Right renal cortex interstitium (tissue), 3 donors: Measurements from ENCODE around the gene PEX14. TPM values are rescaled to one million over a fixed set of nuclear protein-coding genes. Genes with fewer than 3 reads are reported as not detected.

Source experiments
- DNase-seq, 3 donors: peaks; one replicate each; pipeline ENCODE4 v3.0.0-alpha.2; 2013; ENCODE audit warnings: low read depth in 3 of 3, low spot score in 2 of 3
- polyA plus RNA-seq, 3 donors: library from polyadenylated mRNA; unstranded; fragments of 120-200 nt; gene quantifications; one replicate each; pipeline ENCODE4 v1.2.1, GENCODE V29; 2013; ENCODE audit not compliant: insufficient read length in 3 of 3

The PEX14 gene
- polyA plus RNA-seq, 3 donors: 19.2 to 20.4 (median 19.5) TPM

GRCh38 chr1:10586125-10586524, 111.4 kb downstream of the PEX14 start:
- no peak for DNase-seq

- no peak for DNase-seq
These were observed 113.9 kb downstream of the PEX14 start for GRCh38 chr1:10588640-10589039.

GRCh38 chr1:10589074-10589473, 114.3 kb downstream of the PEX14 start:
- no peak for DNase-seq

- DNase-seq: no peak
These were observed 116.3 kb downstream of the PEX14 start for GRCh38 chr1:10591010-10591409.

- peak in 1 of 3 donors; percentile 27 for DNase-seq
These were observed 117.6 kb downstream of the PEX14 start for GRCh38 chr1:10592373-10592772.

GRCh38 chr1:10593750-10594149, 119.0 kb downstream of the PEX14 start:
- no peak for DNase-seq

GRCh38 chr1:10594595-10595223, 120.0 kb downstream of the PEX14 start:
- DNase-seq: no peak

- no peak for DNase-seq
These were observed 122.0 kb downstream of the PEX14 start for GRCh38 chr1:10596780-10597179.

GRCh38 chr1:10597492-10598388, 123.0 kb downstream of the PEX14 start:
- no peak for DNase-seq

- DNase-seq: no peak
These were observed 123.6 kb downstream of the PEX14 start for GRCh38 chr1:10598389-10598702.

- DNase-seq: no peak
These were observed 124.6 kb downstream of the PEX14 start for GRCh38 chr1:10599194-10599861.

GRCh38 chr1:10601342-10602070, 126.8 kb downstream of the PEX14 start:
- DNase-seq: no peak

GRCh38 chr1:10602936-10603335, 128.2 kb downstream of the PEX14 start:
- no peak for DNase-seq

GRCh38 chr1:10604966-10605365, 130.2 kb downstream of the PEX14 start:
- no peak for DNase-seq

GRCh38 chr1:10606064-10606463, 131.3 kb downstream of the PEX14 start:
- DNase-seq: no peak

GRCh38 chr1:10607228-10607627, 132.5 kb downstream of the PEX14 start:
- DNase-seq: no peak

- DNase-seq: no peak
These were observed 133.9 kb downstream of the PEX14 start for GRCh38 chr1:10608690-10609089.

- DNase-seq: no peak
These were observed 136.3 kb downstream of the PEX14 start for GRCh38 chr1:10610901-10611600.

- no peak for DNase-seq
These were observed 137.8 kb downstream of the PEX14 start for GRCh38 chr1:10612436-10613160.

GRCh38 chr1:10613340-10613739, 138.6 kb downstream of the PEX14 start:
- no peak for DNase-seq
